GM12892 (cell line): ENCODE data around the gene VWA2.

Source experiments
- POLR2A ChIP-seq: IDR thresholded peaks from 2 replicates; pipeline ENCODE4 v1.6.1; 2011; ENCODE audit warnings: low read depth, low read length, control low read depth
- POLR2AphosphoS5 ChIP-seq: IDR thresholded peaks from 2 replicates; pipeline ENCODE4 v1.6.1; 2011; ENCODE audit warnings: low read depth, low read length, control low read depth

- TF ChIP-seq POLR2A: no peak
- no peak for TF ChIP-seq POLR2AphosphoS5
Observed at GRCh38 chr10:114282526-114282925, 43.5 kb downstream of the VWA2 start.
